ENCODE data around the gene SOX12.

Gene SOX12

DNA sequence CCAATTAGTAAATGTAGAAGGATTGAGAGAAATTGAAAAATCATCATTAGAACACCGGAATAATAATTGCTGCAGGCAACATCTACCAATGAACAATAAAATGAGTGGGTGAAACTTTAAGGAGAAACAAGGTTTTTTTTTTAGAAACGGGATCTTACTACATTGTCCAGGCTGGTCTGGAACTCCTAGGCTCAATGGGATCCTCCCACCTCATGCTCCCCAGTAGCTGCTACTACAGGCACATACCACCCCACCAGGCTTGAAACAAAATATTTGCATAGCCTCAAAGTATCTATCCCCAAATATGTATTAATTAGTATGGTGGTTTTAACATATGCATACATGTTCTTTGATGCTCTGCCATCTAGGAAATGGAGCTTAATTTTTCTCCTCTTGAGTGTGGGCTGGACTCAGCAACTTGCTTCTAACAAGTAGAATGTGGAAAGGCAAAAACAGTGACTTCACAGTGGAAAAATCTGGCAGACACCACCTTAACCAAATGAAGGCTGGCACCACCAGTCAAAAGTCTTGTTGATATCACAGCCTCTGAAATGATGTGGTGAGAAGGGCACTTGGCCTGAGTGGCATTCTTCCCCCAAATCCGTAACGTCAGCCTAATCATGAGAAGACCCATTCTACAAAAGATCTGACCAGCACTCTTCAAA is 33.7 kb downstream of the SOX12 start:
- no peak for FAIRE-seq

DNA sequence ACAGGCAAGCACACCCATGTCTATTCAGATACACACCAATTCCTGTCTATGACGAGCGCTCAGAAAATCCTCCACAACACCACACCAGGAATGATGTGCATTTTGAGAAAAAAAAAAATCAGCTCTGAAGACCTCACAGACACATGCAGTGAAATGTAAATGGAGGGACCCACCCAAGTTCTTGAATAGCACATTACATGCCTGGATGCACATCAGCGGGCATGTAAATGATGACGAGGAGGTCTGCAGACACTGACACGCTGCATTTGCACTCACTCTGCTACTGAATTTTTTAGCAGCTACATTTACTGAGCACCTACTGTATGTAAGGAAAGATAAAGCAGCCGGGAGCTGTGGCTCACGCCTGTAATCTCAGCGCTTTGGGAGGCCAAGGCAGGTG is 36.2 kb downstream of the SOX12 start:
- TF ChIP-seq TAF1 (IDR thresholded peaks at IDR 0.05; ENCODE audit: borderline replicate concordance, low read depth, low read length): no peak
- TF ChIP-seq POLR2A (IDR thresholded peaks at IDR 0.05; ENCODE audit: low read depth, low read length): no peak
- no peak for TF ChIP-seq POLR2AphosphoS5 (IDR thresholded peaks at IDR 0.05; ENCODE audit: low read depth, low read length)
- DNase-seq (ENCODE audit: insufficient read length) (no peak), FAIRE-seq (no peak)

More for the DNA sequence above, 33.7 kb downstream of the SOX12 start:
- TF ChIP-seq TAF1 (IDR thresholded peaks at IDR 0.05; ENCODE audit: borderline replicate concordance, low read depth, low read length) (no peak), POLR2A (IDR thresholded peaks at IDR 0.05; ENCODE audit: low read depth, low read length) (no peak), POLR2AphosphoS5 (IDR thresholded peaks at IDR 0.05; ENCODE audit: low read depth, low read length) (no peak)
- no peak for DNase-seq (ENCODE audit: insufficient read length)

DNA sequence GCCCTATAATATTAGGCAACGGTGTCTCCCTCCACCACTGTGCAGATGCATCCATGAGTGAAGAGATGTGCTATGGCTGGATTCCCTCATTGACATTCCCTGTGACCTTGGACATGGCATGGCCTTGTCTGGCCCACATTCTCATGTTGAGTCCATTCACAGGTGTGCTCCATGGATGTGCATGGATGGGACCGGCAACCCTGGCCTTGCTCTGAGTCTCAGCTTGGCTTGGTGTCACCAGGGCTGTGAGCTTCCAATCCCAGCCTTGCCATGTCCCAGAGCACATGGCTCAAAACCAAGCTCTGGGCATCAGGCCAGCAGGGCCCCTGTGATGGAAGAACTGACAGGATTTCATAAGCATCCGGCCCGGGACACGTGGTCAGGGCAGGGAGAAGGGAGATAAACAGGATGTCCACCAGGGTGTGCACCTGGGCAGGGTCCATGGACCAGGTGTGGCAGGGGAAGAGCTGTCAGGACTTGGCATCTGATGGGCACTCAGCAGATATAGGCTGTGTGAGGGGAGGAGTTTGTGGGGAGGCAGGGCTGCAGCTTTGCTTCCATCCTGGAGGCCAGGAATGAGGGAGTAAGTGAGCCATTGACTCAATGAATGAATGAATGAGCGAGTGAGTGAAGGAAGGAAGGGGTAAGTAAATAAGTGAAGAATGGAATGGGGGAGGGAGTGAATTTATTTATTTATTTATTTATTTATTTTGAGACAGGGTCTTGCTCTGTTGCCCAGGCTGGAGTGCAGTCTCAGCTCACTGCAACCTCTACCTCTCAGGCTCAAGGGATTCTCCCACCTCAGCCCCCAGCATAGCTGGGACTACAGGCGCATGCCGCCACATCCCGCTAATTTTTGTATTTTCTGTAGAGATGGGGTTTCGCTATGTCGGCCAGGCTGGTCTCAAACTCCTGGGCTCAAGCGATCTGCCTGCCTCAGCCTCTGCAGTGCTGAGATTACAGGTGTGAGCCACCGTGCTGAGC is 37.2 kb downstream of the SOX12 start:
- DNase-seq (ENCODE audit: insufficient read length) (no peak), FAIRE-seq (no peak)
- TF ChIP-seq TAF1 (IDR thresholded peaks at IDR 0.05; ENCODE audit: borderline replicate concordance, low read depth, low read length) (no peak), POLR2AphosphoS5 (IDR thresholded peaks at IDR 0.05; ENCODE audit: low read depth, low read length) (no peak), POLR2A (IDR thresholded peaks at IDR 0.05; ENCODE audit: low read depth, low read length) (no peak)

DNA sequence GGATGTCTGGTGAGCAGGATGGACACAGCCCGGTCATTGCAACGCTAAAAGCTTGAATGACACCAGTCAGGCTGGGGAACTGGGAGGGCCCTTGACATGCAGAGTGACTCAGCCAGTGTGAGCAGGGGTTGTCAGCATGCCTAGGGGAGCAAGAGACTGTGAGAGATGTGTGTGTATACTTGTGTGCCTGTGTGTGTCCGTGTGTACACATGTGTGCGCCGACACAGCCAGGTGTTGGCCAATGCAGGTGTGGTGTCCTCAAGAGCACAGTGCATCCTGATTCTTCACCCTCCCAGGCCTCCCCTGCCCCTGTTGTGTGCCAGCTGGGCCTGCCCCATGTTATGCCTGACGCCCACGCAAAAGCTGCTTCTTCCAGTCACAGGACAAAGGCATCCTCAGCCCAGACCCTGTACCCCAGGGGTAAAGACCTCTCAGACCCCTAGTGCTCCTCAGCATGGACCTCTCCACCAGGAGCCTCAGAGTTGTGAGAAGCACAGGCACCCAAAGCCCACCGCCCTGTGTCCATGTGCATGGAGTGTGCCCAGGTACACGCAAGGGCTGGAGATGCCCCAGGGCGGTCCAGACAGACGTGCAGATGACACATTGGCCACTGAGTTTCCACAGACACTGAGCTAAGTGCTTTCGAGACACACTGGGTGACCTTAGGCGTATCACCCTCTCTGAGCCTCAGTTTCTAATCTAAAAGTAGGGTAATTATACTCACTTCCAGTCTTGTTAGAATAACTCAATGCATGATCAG is 38.1 kb downstream of the SOX12 start:
- TF ChIP-seq TAF1 (IDR thresholded peaks at IDR 0.05; ENCODE audit: borderline replicate concordance, low read depth, low read length) (no peak), POLR2A (IDR thresholded peaks at IDR 0.05; ENCODE audit: low read depth, low read length) (no peak), POLR2AphosphoS5 (IDR thresholded peaks at IDR 0.05; ENCODE audit: low read depth, low read length) (no peak)
- FAIRE-seq (no peak), DNase-seq (ENCODE audit: insufficient read length) (no peak)

DNA sequence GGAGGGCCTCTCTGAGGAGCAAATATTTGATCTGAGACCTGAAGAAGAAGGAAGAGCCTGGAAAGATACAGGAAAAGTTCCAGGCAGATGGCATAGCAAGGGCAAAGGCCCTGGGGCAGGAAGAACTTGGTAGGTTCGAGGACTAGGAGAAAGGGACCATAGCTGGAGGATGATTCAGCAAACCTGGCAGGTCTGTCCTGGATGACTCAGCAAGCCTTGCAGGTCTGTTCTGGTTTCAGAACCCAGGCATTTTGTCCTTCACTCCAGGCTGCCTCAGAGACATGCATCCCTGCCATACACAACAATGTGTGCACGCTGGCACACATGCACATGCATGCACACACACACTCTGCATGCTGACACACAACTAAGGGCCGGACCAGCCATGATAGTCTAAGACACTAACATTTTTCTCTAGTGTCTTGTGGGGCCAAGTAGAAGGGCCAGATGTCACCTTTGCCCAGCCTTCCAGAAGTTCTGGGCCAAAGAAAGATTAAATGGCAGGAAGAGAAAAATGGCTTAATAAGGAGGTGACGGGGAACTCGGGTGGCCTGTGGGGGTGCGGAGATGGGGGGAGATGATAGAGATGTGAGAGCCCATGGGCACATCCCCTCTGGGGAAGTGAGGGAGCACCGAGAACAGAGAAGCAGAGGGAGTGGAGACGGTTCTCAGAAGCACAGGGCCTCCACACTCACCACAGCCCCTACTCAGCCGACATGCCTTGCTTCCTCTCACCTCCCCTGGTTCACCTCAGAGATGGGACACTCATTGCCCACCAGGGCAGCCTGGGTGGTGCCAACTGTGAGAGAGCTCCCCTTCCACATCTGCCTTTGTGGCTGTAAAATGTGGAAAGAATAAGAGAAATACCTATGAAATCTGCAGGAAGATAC is 39.8 kb downstream of the SOX12 start:
- DNase-seq (ENCODE audit: insufficient read length) (no peak), FAIRE-seq (no peak)
- no peak for TF ChIP-seq POLR2AphosphoS5 (IDR thresholded peaks at IDR 0.05; ENCODE audit: low read depth, low read length)
- TF ChIP-seq POLR2A (IDR thresholded peaks at IDR 0.05; ENCODE audit: low read depth, low read length): no peak
- TF ChIP-seq TAF1 (IDR thresholded peaks at IDR 0.05; ENCODE audit: borderline replicate concordance, low read depth, low read length): no peak

DNA sequence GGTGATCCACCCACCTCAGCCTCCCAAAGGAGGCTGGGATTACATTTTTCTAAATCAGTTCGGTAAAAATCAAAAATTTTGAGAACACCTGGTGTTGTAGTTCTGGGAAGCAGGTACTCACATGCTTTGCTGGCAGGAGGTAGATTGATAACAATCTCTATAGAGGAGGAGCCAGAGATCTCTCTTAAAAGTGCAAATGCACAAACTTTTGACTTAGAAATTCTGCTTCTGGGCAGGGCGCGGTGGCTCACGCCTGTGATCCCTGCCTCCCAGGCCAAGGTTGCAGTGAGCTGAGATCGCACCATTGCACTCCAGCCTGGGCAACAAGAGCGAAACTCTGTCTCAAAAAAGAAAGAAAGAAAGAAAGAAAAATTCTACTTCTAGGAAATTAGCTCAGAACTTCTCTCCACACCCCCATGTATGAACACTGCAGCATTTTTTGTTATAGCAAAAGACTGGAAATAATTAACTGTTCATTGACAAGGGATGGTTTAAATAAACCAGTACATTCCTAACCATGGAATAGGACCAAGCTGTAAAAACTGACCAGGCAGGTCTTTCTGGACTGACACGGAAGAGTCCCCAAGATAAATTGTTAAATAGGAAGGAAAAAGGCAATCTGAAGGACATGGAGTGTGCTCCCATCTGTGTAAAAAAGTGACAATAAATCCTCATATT is 40.8 kb downstream of the SOX12 start:
- TF ChIP-seq POLR2A (IDR thresholded peaks at IDR 0.05; ENCODE audit: low read depth, low read length) (no peak), TAF1 (IDR thresholded peaks at IDR 0.05; ENCODE audit: borderline replicate concordance, low read depth, low read length) (no peak), POLR2AphosphoS5 (IDR thresholded peaks at IDR 0.05; ENCODE audit: low read depth, low read length) (no peak)
- FAIRE-seq (no peak), DNase-seq (ENCODE audit: insufficient read length) (no peak)

DNA sequence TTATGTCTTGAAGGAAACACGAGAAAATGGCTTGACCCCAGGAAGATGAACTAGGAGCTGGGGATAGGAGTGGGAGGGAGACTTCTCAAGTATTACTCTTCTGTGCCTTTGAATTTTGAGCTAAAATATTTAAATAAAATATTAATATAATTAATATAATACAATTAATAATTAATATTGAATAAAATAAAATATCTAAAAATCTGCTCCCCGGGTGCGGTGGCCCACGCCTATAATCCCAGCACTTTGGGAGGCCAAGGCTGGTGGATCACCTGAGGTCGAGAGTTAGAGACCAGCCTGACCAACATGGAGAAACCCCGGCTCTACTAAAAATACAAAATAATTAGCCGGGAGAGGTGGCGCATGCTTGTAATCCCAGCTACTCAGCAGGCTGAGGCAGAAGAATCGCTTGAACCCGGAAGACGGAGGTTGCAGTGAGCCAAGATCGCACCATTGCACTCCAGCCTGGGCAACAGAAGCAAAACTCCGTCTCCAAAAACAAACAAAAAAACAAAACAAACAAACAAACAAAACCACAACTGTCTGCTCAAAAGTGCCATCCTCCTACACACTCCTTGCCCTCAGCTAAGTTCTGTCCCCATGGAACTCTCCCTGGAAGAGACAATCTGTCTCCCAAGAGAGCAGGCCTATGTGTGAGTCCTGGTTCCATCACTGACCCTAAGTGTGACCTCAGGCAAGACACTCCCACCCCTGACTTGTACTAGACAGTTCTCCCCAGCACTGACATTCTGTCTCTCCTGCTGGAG is 41.5 kb downstream of the SOX12 start:
- DNase-seq (ENCODE audit: insufficient read length) (no peak), FAIRE-seq (no peak)
- no peak for TF ChIP-seq TAF1 (IDR thresholded peaks at IDR 0.05; ENCODE audit: borderline replicate concordance, low read depth, low read length)
- TF ChIP-seq POLR2A (IDR thresholded peaks at IDR 0.05; ENCODE audit: low read depth, low read length): no peak
- TF ChIP-seq POLR2AphosphoS5 (IDR thresholded peaks at IDR 0.05; ENCODE audit: low read depth, low read length): no peak

DNA sequence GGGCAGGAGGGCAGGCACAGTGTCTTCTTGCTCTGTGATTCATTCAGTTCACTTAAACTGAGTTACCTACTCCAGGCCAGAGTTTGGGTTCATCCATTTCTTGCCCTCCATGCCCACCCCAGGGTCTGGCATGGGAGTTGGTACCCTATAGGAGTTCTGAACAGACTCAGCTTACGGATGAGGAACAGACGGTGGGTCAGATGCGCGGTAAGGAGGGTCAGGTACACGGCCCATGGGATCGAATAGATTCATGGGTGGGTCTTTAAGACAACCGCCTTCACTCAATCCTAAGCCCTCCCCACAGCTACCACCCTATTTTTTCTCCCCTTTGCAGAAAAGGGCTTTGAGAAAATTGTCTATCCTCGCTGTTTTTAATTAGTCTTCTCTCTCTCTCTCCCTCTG is 42.1 kb downstream of the SOX12 start:
- DNase-seq (ENCODE audit: insufficient read length): no peak
- no peak for TF ChIP-seq TAF1 (IDR thresholded peaks at IDR 0.05; ENCODE audit: borderline replicate concordance, low read depth, low read length)
- no peak for TF ChIP-seq POLR2A (IDR thresholded peaks at IDR 0.05; ENCODE audit: low read depth, low read length)
- TF ChIP-seq POLR2AphosphoS5 (IDR thresholded peaks at IDR 0.05; ENCODE audit: low read depth, low read length): no peak
- no peak for FAIRE-seq

DNA sequence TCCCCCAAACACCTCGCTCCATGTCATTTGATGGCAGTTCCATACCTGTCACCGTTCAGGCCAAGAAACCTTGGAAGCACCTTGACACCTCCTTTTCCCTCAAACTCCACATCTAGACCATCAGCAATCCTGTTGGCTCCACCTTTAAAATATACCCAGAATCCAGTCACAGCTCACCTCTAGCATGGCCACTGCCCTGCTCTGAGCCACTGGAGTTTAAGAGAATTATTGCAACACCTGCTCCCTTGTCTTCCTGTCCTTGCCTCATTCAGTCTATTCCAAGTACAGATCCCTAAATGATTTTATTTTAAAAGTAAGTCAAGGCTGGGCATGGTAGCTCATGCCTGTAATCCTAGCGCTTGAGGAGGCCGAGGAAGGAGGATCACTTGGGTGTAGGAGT is 43.6 kb downstream of the SOX12 start:
- DNase-seq (ENCODE audit: insufficient read length): no peak
- no peak for FAIRE-seq
- TF ChIP-seq POLR2A (IDR thresholded peaks at IDR 0.05; ENCODE audit: low read depth, low read length) (no peak), POLR2AphosphoS5 (IDR thresholded peaks at IDR 0.05; ENCODE audit: low read depth, low read length) (no peak), TAF1 (IDR thresholded peaks at IDR 0.05; ENCODE audit: borderline replicate concordance, low read depth, low read length) (no peak)
